HepG2 (cell line): ENCODE measurements around the gene RNPS1. TPM values are rescaled to one million over a fixed set of nuclear protein-coding genes. Genes with fewer than 3 reads are reported as not detected.

Source experiments
- ATAC-seq: fragments of 200-7000 bp; cut with Tn5 transposase; 3 replicates; pipeline ENCODE4 v1.9.1; 2020; ENCODE audit warnings: mild to moderate bottlenecking, moderate library complexity
- BruUV-seq: library from RNA; stranded (reverse); fragments of 400-500 nt; replicated peaks from 2 replicates; lab custom pipeline; 2021; lab: Mats Ljungman, UMichigan
- CTCF ChIA-PET: fragments of 300-600 bp; formaldehyde crosslinking; extraction: SDS; loops from one replicate; lab custom pipeline; 2021; ENCODE audit warnings: low total read pairs, inconsistent platforms, low intra/inter-chr PET ratio; lab: Yijun Ruan, JAX
- POLR2A ChIA-PET: fragments of 350-600 bp; sonication (Branson Sonifier 250); formaldehyde crosslinking; loops from one replicate; lab custom pipeline; 2020; ENCODE audit warnings: antibody characterized with exemption, inconsistent platforms; lab: Yijun Ruan, JAX
- DNase-seq: peaks from one replicate; pipeline ENCODE4 v3.0.0-alpha.2; 2015; ENCODE audit warnings: low spot score
- FAIRE-seq: peaks from 3 replicates; lab custom pipeline; 2011; peaks lifted over from hg19 to GRCh38; lab: Jason Lieb, UNC
- H2AFZ ChIP-seq: one replicate; pipeline ENCODE4 v1.6.1; 2011; ENCODE audit warnings: low read length, inconsistent platforms
- H3K27ac ChIP-seq: fragments of 300-600 bp; 3 replicates; pipeline ENCODE4 v1.8.0; 2011; ENCODE audit warnings: mixed run types, mild to moderate bottlenecking, mixed read lengths, low read length, inconsistent platforms; ENCODE audit not compliant: insufficient read depth; ENCODE audit errors: extremely low read length
- H3K27me3 ChIP-seq, 2 experiments: fragments of 200-600 bp in 1 of 2; 2 replicates in 1 of 2; 3 replicates in 1 of 2; pipeline versions ENCODE4 v1.6.0 to v1.8.0; 2011; ENCODE audit warnings: low read length in 2 of 2, mild to moderate bottlenecking in 2 of 2, moderate library complexity in 2 of 2, inconsistent platforms in 1 of 2; ENCODE audit not compliant: insufficient read depth in 2 of 2, control insufficient read depth in 1 of 2
- H3K36me3 ChIP-seq, 2 experiments: fragments of 200-600 bp in 1 of 2; replicated peaks in 1 of 2; 2 replicates in 1 of 2; 3 replicates in 1 of 2; pipeline versions ENCODE4 v1.5.1 to v1.8.0; 2011; ENCODE audit warnings: low read length in 2 of 2, inconsistent platforms in 1 of 2; ENCODE audit not compliant: insufficient read depth in 2 of 2, control insufficient read depth in 1 of 2
- H3K4me1 ChIP-seq: 2 replicates; pipeline ENCODE4 v1.5.1; 2012; ENCODE audit warnings: low read length, inconsistent platforms; ENCODE audit not compliant: insufficient read depth
- H3K4me2 ChIP-seq: 2 replicates; pipeline ENCODE4 v1.6.0; 2011; ENCODE audit warnings: low read depth, low read length, inconsistent platforms
- H3K4me3 ChIP-seq, 3 experiments: fragments of 200-600 bp in 1 of 3; sonication (generic), shearing (Covaris generic) in 1 of 3; replicated peaks in 1 of 3; 2 replicates each; pipeline ENCODE4 v1.5.1; 2011 to 2016; ENCODE audit warnings: low read length in 3 of 3, inconsistent platforms in 2 of 3, low read depth in 2 of 3, mild to moderate bottlenecking in 2 of 3, control low read depth in 1 of 3, mixed read lengths in 1 of 3; ENCODE audit not compliant: insufficient read depth in 1 of 3
- H3K79me2 ChIP-seq: one replicate; pipeline ENCODE4 v1.6.1; 2011; ENCODE audit warnings: low read length, inconsistent platforms; ENCODE audit not compliant: insufficient read depth
- H3K9ac ChIP-seq: 2 replicates; pipeline ENCODE4 v1.6.0; 2011; ENCODE audit warnings: mild to moderate bottlenecking, low read depth, low read length, inconsistent platforms; ENCODE audit not compliant: insufficient read depth
- H3K9me3 ChIP-seq: 2 replicates; pipeline ENCODE4 v1.5.1; 2012; ENCODE audit warnings: mild to moderate bottlenecking, low read length
- H4K20me1 ChIP-seq: 2 replicates; pipeline ENCODE4 v1.6.0; 2011; ENCODE audit warnings: inconsistent platforms, mild to moderate bottlenecking, low read length, moderate library complexity; ENCODE audit not compliant: insufficient read depth
- CAMTA2 ChIP-seq: sonication (generic); formaldehyde crosslinking; IDR thresholded peaks from 2 replicates; pipeline ENCODE4 v1.4.0; 2020; ENCODE audit warnings: mild to moderate bottlenecking, missing genetic modification reagents, borderline replicate concordance
- CBX5 ChIP-seq: sonication (generic); formaldehyde crosslinking; IDR thresholded peaks from 2 replicates; pipeline ENCODE4 v1.4.0; 2020; ENCODE audit warnings: missing genetic modification reagents, borderline replicate concordance
- HOMEZ ChIP-seq: IDR thresholded peaks from 2 replicates; pipeline ENCODE4 v1.6.1; 2016; ENCODE audit warnings: low read depth
- HOXA9 ChIP-seq: sonication (generic); formaldehyde crosslinking; IDR thresholded peaks from 2 replicates; pipeline ENCODE4 v1.8.1; 2022; ENCODE audit warnings: missing genetic modification reagents, mild to moderate bottlenecking, moderate library complexity, borderline replicate concordance
- MBD4 ChIP-seq: IDR thresholded peaks from 2 replicates; pipeline ENCODE4 v1.6.1; 2012; ENCODE audit warnings: low read length, inconsistent platforms, borderline replicate concordance
- PLRG1 ChIP-seq: fragments of 450-650 bp; conservative IDR thresholded peaks from 2 replicates; pipeline ENCODE4 v1.6.1; 2016
- SIX1 ChIP-seq: sonication (generic); formaldehyde crosslinking; IDR thresholded peaks from 2 replicates; pipeline ENCODE4 v1.4.0; 2020; ENCODE audit warnings: missing genetic modification reagents, borderline replicate concordance
- SRSF1 ChIP-seq: fragments of 200-400 bp; formaldehyde crosslinking; optimal IDR thresholded peaks from 2 replicates; pipeline ENCODE3; 2017; ENCODE audit warnings: mild to moderate bottlenecking, low read depth, low read length, moderate library complexity
- TAF1 ChIP-seq: sonication (generic); formaldehyde crosslinking; IDR thresholded peaks from 2 replicates; pipeline ENCODE4 v1.4.0; 2020; ENCODE audit warnings: missing genetic modification reagents
- ZNF101 ChIP-seq: sonication (generic); formaldehyde crosslinking; IDR thresholded peaks from 2 replicates; pipeline ENCODE4 v1.4.0; 2020; ENCODE audit warnings: mild to moderate bottlenecking, low read depth, missing genetic modification reagents, borderline replicate concordance
- WGBS: methylation state at CpG from one replicate; pipeline ENCODE4 v1.1.6; 2017; ENCODE audit warnings: low lambda C conversion rate; 5-methylcytosine and 5-hydroxymethylcytosine counted together
- in situ Hi-C: cut with HindIII; loops from 2 replicates; pipeline ENCODE4 v1.10.0; 2017; ENCODE audit warnings: low pct_unique_long_range_greater_than_20kb; ENCODE audit not compliant: extremely low pct_ligation_motif_present
- intact Hi-C: fragments of 100-400 bp; cut with micrococcal nuclease; formaldehyde crosslinking; loops from one replicate; pipeline ENCODE4 v1.10.0; 2022; ENCODE audit not compliant: unreplicated experiment
- polyA plus RNA-seq, 8 experiments: library from polyadenylated mRNA; depleted of rRNA in 3 of 8; stranded (reverse) in 7 of 8; unstranded in 1 of 8; fragments of >200 nt; fragmentation: Illumina TruSeq in 4 of 8; extraction: Trizol in 4 of 8; gene quantifications; 2 replicates each; pipeline versions ENCODE4 v1.2.1 to v1.2.3, GENCODE V29; 2011 to 2016; ENCODE audit warnings: low read depth in 4 of 8, missing spikeins in 1 of 8, mixed read lengths in 1 of 8; ENCODE audit not compliant: insufficient read depth in 1 of 8
- total RNA-seq, 5 experiments: library from RNA; depleted of rRNA; stranded (reverse); fragments of >200 nt; fragmentation: Illumina TruSeq; extraction: Trizol; gene quantifications; 2 replicates each; pipeline ENCODE4 v1.2.3, GENCODE V29; 2016; ENCODE audit warnings: low read depth in 1 of 5

The RNPS1 gene
- total and polyA plus RNA-seq, 2 of the 13 experiments (the other 11 are each of a cell fraction or from before 2014, with no cell fraction given): 126 to 133 TPM

- H2AFZ ChIP-seq: no peak overlapping the region
- no peaks in the 10 kb centered on the region for H3K9me3 ChIP-seq
- TF ChIP-seq CAMTA2 (CRISPR knock-in tag) (no peak), PLRG1 (no peak), HOMEZ (CRISPR knock-in tag) (no peak), SIX1 (CRISPR knock-in tag) (no peak), SRSF1 (no peak), TAF1 (CRISPR knock-in tag) (no peak), ZNF101 (CRISPR knock-in tag) (no peak), HOXA9 (CRISPR knock-in tag) (no peak), MBD4 (no peak), CBX5 (CRISPR knock-in tag) (no peak)
- H3K4me1 ChIP-seq: peaks cover 10% of the 10 kb centered on the region
- in situ Hi-C loops (no loop called here), intact Hi-C loops (no loop called here)
- ChIA-PET CTCF (no interaction called here), POLR2A (no interaction called here)
- no peak for ATAC-seq
- H3K79me2 ChIP-seq: no peaks in the 10 kb centered on the region
- H4K20me1 ChIP-seq: no peaks in the 10 kb centered on the region
- WGBS: 66% methylated on average over 5 of the region's 9 CpGs
- DNase-seq: no peak
- no TSS peak for BruUV-seq
- no peak overlapping the region for H3K27ac ChIP-seq
- no peak overlapping the region for H3K4me3 ChIP-seq
- peaks cover 9 to 34% of the 10 kb centered on the region in 2 experiments; a peak in 2 of 5 replicates for H3K27me3 ChIP-seq
- H3K36me3 ChIP-seq: no peaks in the 10 kb centered on the region
- H3K9ac ChIP-seq: no peak overlapping the region
- no peak for FAIRE-seq
- no peak overlapping the region for H3K4me2 ChIP-seq
Observed at GRCh38 chr16:2292221-2292620, 24.3 kb upstream of the RNPS1 start.
